HCT116 (cell line): Measurements from ENCODE around the gene ADAM15. TPM values are rescaled to one million over a fixed set of nuclear protein-coding genes. Genes with fewer than 3 reads are reported as not detected.
A peak's percentile ranks its signal among the peaks of the same experiment; 100 is the strongest.

Experiments
- ATAC-seq: fragments of 200-7000 bp; cut with Tn5 transposase; 2 replicates; pipeline ENCODE4 v1.9.1; 2020; ENCODE audit warnings: mild to moderate bottlenecking, moderate library complexity
- BruUV-seq: library from RNA; stranded (reverse); fragments of 400-500 nt; replicated peaks from 2 replicates; lab custom pipeline; 2021; lab: Mats Ljungman, UMichigan
- CTCF ChIA-PET: fragments of 300-600 bp; sonication (Branson Sonifier 250); formaldehyde crosslinking; loops from one replicate; lab custom pipeline; 2021; ENCODE audit warnings: antibody characterized with exemption; lab: Charles Lee
- POLR2A ChIA-PET: fragments of 300-600, 350-600 bp; sonication (Branson Sonifier 250); formaldehyde crosslinking; loops from one replicate; lab custom pipeline; 2021; ENCODE audit warnings: antibody characterized with exemption; lab: Charles Lee
- RAD21 ChIA-PET, 2 experiments: fragments of 300-600 bp; sonication (Branson Sonifier 250); formaldehyde crosslinking; loops; one replicate each; lab custom pipeline; 2023; ENCODE audit warnings: low total read pairs in 2 of 2; ENCODE audit not compliant: uncharacterized antibody in 2 of 2, unreplicated experiment in 2 of 2, low non-redundant PET in 1 of 2; lab: Charles Lee
- DNase-seq: peaks from one replicate; pipeline ENCODE4 v3.0.0-alpha.2; 2010; ENCODE audit warnings: low read depth, low spot score
- H2AFZ ChIP-seq: fragments of 200-600 bp; shearing (Covaris generic), sonication (generic); 2 replicates; pipeline ENCODE4 v1.6.1; 2017; ENCODE audit warnings: low read depth, mixed run types, mixed read lengths, antibody characterized with exemption, low read length; ENCODE audit not compliant: poor library complexity, severe bottlenecking
- H3K27ac ChIP-seq: 2 replicates; pipeline ENCODE4 v1.5.1; 2012; ENCODE audit warnings: low read depth, low read length
- H3K27me3 ChIP-seq: fragments of 200-600 bp; sonication (generic); 2 replicates; pipeline ENCODE4 v1.6.1; 2016; ENCODE audit warnings: mixed run types, low read length, mixed read lengths; ENCODE audit not compliant: insufficient read depth
- H3K36me3 ChIP-seq, 2 experiments: fragments of 200-500 bp in 1 of 2; fragments of 200-600 bp in 1 of 2; sonication (Bioruptor generic) in 1 of 2; sonication (generic) in 1 of 2; 2 replicates each; pipeline versions ENCODE4 v1.5.1 to v1.6.1; 2014 to 2016; ENCODE audit warnings: low read length in 2 of 2, inconsistent platforms in 1 of 2, mixed read lengths in 1 of 2, mixed run types in 1 of 2; ENCODE audit not compliant: insufficient read depth in 2 of 2, control insufficient read depth in 1 of 2
- H3K4me1 ChIP-seq, 2 experiments: fragments of 200-600 bp in 1 of 2; sonication (generic) in 1 of 2; 2 replicates each; pipeline versions ENCODE4 v1.5.1 to v1.6.1; 2012 to 2017; ENCODE audit warnings: low read length in 2 of 2, inconsistent platforms in 1 of 2, mild to moderate bottlenecking in 1 of 2, mixed read lengths in 1 of 2, mixed run types in 1 of 2, moderate library complexity in 1 of 2; ENCODE audit not compliant: insufficient read depth in 2 of 2, control insufficient read depth in 1 of 2
- H3K4me2 ChIP-seq: fragments of 200-600 bp; sonication (generic); 2 replicates; pipeline ENCODE4 v1.6.1; 2017; ENCODE audit warnings: mixed run types, low read length, mixed read lengths
- H3K4me3 ChIP-seq, 2 experiments: fragments of 200-600 bp in 1 of 2; sonication (generic) in 1 of 2; replicated peaks in 1 of 2; 2 replicates each; pipeline ENCODE4 v1.5.1; 2011 to 2016; ENCODE audit warnings: low read length in 2 of 2, control low read depth in 1 of 2, low read depth in 1 of 2, mild to moderate bottlenecking in 1 of 2, mixed read lengths in 1 of 2, mixed run types in 1 of 2
- H3K79me2 ChIP-seq: fragments of 200-600 bp; sonication (generic); 2 replicates; pipeline ENCODE4 v1.6.1; 2017; ENCODE audit warnings: mild to moderate bottlenecking, mixed run types, low read length, moderate library complexity, mixed read lengths; ENCODE audit not compliant: insufficient read depth
- H3K9ac ChIP-seq: fragments of 200-600 bp; sonication (generic); 2 replicates; pipeline ENCODE4 v1.6.1; 2016; ENCODE audit warnings: low read length, mixed read lengths
- H3K9me2 ChIP-seq: fragments of 200-600 bp; sonication (generic), shearing (Covaris generic); 2 replicates; pipeline ENCODE4 v1.6.1; 2017; ENCODE audit warnings: mixed run types, mild to moderate bottlenecking, moderate library complexity; ENCODE audit not compliant: insufficient read depth
- H3K9me3 ChIP-seq, 2 experiments: fragments of 200-500 bp in 1 of 2; fragments of 200-600 bp in 1 of 2; sonication (Bioruptor generic) in 1 of 2; sonication (generic) in 1 of 2; 2 replicates each; pipeline ENCODE4 v1.6.1; 2014 to 2017; ENCODE audit warnings: low read length in 2 of 2, mixed read lengths in 2 of 2, inconsistent platforms in 1 of 2, low read depth in 1 of 2, mild to moderate bottlenecking in 1 of 2, mixed run types in 1 of 2, moderate library complexity in 1 of 2; ENCODE audit not compliant: control insufficient read depth in 1 of 2, insufficient read depth in 1 of 2
- H4K20me1 ChIP-seq: fragments of 200-600 bp; sonication (generic), shearing (Covaris generic); 2 replicates; pipeline ENCODE4 v1.6.1; 2017; ENCODE audit warnings: mixed run types, mild to moderate bottlenecking, moderate library complexity; ENCODE audit not compliant: insufficient read depth
- CBX3 ChIP-seq: IDR thresholded peaks from 2 replicates; pipeline ENCODE4 v1.6.1; 2012; ENCODE audit warnings: low read depth
- CEBPB ChIP-seq: IDR thresholded peaks from 2 replicates; pipeline ENCODE4 v1.6.1; 2012; ENCODE audit warnings: low read depth
- ELF1 ChIP-seq: IDR thresholded peaks from 2 replicates; pipeline ENCODE4 v1.6.1; 2012; ENCODE audit warnings: low read depth, borderline replicate concordance
- EZH2phosphoT487 ChIP-seq: fragments of 200-600 bp; IDR thresholded peaks from 2 replicates; pipeline ENCODE4 v1.6.1; 2018; ENCODE audit warnings: antibody characterized with exemption, borderline replicate concordance
- JUND ChIP-seq: IDR thresholded peaks from 2 replicates; pipeline ENCODE4 v1.6.1; 2012
- POLR2A ChIP-seq: IDR thresholded peaks from 2 replicates; pipeline ENCODE4 v1.7.0; 2011; ENCODE audit warnings: borderline replicate concordance; ENCODE audit not compliant: insufficient read depth, insufficient read length; ENCODE audit errors: extremely low read depth
- SP1 ChIP-seq: IDR thresholded peaks from 2 replicates; pipeline ENCODE4 v1.6.1; 2012; ENCODE audit warnings: low read depth
- SRF ChIP-seq: IDR thresholded peaks from 2 replicates; pipeline ENCODE4 v1.6.1; 2012; ENCODE audit warnings: low read depth
- TCF7L2 ChIP-seq: IDR thresholded peaks from 2 replicates; pipeline ENCODE4 v1.7.0; 2011; ENCODE audit warnings: borderline replicate concordance, inconsistent platforms; ENCODE audit not compliant: insufficient read depth, insufficient read length; ENCODE audit errors: extremely low read depth
- YY1 ChIP-seq: IDR thresholded peaks from 2 replicates; pipeline ENCODE4 v1.6.1; 2011; ENCODE audit warnings: low read length, low read depth, moderate library complexity, mild to moderate bottlenecking; ENCODE audit not compliant: insufficient replicate concordance; ENCODE audit errors: extremely low read depth
- ZFX ChIP-seq: fragments of 450-650 bp; IDR thresholded peaks from 2 replicates; pipeline ENCODE4 v1.6.1; 2017
- ZNF274 ChIP-seq: fragments of 200-500 bp; sonication (Bioruptor generic); IDR thresholded peaks from 2 replicates; pipeline ENCODE4 v1.6.1; 2014; ENCODE audit warnings: mild to moderate bottlenecking, low read depth, low read length, inconsistent platforms
- intact Hi-C: fragments of 100-400 bp; cut with micrococcal nuclease; formaldehyde crosslinking; loops from 2 replicates; pipeline ENCODE4 v1.10.0; 2022
- total RNA-seq: library from RNA; stranded (reverse); gene quantifications from one replicate; pipeline ENCODE4 v1.2.1, GENCODE V29; 2021; ENCODE audit not compliant: unreplicated experiment
- TF ChIP-seq, protein P1 (sequence below): IDR thresholded peaks from 2 replicates; pipeline ENCODE4 v1.6.1; 2012; ENCODE audit warnings: low read depth
- TF ChIP-seq, protein P2 (sequence below), 3 experiments: fragments of 200-600 bp in 1 of 3; sonication (generic) in 1 of 3; IDR thresholded peaks in 2 of 3; conservative IDR thresholded peaks in 1 of 3; 2 replicates each; pipeline ENCODE4 v1.5.1; 2012 to 2017; ENCODE audit warnings: low read depth in 2 of 3, low read length in 2 of 3, antibody characterized with exemption in 1 of 3, borderline replicate concordance in 1 of 3, control low read depth in 1 of 3, mild to moderate bottlenecking in 1 of 3, mixed read lengths in 1 of 3, mixed run types in 1 of 3, moderate library complexity in 1 of 3; ENCODE audit not compliant: insufficient read depth in 1 of 3
- TF ChIP-seq, protein P3 (sequence below): IDR thresholded peaks from 2 replicates; pipeline ENCODE4 v1.6.1; 2012

The ADAM15 gene
- total RNA-seq, 1 experiment from 2014 or later, result 149 TPM

DNA sequence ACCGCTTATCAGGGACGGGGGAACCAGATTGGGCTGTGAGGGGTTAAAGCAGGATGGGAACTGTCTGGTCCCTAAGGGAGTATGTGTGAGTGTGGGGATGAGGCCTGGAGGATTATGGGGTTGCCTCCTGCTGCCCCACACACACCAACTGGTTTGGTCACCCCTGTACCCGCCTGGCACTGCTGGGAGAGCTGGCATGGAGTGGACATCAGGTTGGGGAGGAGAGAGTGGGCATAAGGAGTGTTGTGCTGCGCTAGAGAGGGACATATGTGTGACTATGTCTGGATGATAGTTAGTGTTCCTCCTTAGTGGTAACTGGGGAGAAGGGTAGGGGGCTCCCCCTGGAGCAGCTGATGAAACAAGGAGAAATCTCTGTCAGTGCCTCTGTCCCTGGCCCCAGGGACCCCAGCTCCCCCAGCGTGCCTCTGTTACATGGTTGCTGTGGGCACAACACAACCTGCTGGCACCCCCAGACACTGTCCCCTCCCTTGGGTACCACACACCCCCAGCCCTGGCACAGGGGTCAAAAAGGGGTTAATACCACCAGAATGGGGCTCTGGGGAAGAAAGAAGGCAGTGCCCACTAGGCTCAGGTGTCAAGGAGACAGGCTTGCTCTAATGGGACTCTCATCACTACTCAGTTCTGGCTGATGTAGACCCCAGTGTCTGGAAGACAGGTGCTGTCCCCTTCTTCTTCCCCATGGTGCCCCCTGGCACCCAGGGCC, 46.6 kb upstream of the ADAM15 start:
- ChIA-PET POLR2A (interaction anchor here (1.0 to 1.5 kb wide), 2 partner anchors 13 to 32 kb away, joined by 3 to 6 read pairs; no protein-coding TSS in a partner anchor), RAD21 (no interaction called here), CTCF (interaction anchor here (1.2 to 2.3 kb wide), 2 partner anchors 12 to 47 kb away, joined by 3 to 7 read pairs; partner anchors contain the start of gene ADAM15)
- peak overlapping the region; percentile 93 for H3K9ac ChIP-seq
- no peaks in the 10 kb centered on the region for H3K27me3 ChIP-seq
- H3K4me3 ChIP-seq, result peak overlapping the region; percentile 97 to 98
- peaks cover 65% of the 10 kb centered on the region for H3K79me2 ChIP-seq
- no peaks in the 10 kb centered on the region for H4K20me1 ChIP-seq
- no peaks in the 10 kb centered on the region for H3K9me2 ChIP-seq
- peaks cover 11 to 66% of the 10 kb centered on the region in 2 experiments for H3K4me1 ChIP-seq
- peak overlapping the region; percentile 80 for H3K4me2 ChIP-seq
- BruUV-seq, result TSS peak; percentile 37
- peaks cover 0 to 2% of the 10 kb centered on the region in 2 experiments; a peak in 2 of 4 replicates for H3K36me3 ChIP-seq
- intact Hi-C loops, result loop anchor here (5.0 kb wide), 1 partner anchor 48 kb away; the partner anchor contains the start of gene ADAM15
- DNase-seq, result no peak
- H3K27ac ChIP-seq, result peak overlapping the region; percentile 97
- H2AFZ ChIP-seq, result no peak overlapping the region
- H3K9me3 ChIP-seq, result no peaks in the 10 kb centered on the region
- no peak for ATAC-seq
- TF ChIP-seq, protein P1, sequence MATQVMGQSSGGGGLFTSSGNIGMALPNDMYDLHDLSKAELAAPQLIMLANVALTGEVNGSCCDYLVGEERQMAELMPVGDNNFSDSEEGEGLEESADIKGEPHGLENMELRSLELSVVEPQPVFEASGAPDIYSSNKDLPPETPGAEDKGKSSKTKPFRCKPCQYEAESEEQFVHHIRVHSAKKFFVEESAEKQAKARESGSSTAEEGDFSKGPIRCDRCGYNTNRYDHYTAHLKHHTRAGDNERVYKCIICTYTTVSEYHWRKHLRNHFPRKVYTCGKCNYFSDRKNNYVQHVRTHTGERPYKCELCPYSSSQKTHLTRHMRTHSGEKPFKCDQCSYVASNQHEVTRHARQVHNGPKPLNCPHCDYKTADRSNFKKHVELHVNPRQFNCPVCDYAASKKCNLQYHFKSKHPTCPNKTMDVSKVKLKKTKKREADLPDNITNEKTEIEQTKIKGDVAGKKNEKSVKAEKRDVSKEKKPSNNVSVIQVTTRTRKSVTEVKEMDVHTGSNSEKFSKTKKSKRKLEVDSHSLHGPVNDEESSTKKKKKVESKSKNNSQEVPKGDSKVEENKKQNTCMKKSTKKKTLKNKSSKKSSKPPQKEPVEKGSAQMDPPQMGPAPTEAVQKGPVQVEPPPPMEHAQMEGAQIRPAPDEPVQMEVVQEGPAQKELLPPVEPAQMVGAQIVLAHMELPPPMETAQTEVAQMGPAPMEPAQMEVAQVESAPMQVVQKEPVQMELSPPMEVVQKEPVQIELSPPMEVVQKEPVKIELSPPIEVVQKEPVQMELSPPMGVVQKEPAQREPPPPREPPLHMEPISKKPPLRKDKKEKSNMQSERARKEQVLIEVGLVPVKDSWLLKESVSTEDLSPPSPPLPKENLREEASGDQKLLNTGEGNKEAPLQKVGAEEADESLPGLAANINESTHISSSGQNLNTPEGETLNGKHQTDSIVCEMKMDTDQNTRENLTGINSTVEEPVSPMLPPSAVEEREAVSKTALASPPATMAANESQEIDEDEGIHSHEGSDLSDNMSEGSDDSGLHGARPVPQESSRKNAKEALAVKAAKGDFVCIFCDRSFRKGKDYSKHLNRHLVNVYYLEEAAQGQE, result no peak
- TF ChIP-seq, protein P2, sequence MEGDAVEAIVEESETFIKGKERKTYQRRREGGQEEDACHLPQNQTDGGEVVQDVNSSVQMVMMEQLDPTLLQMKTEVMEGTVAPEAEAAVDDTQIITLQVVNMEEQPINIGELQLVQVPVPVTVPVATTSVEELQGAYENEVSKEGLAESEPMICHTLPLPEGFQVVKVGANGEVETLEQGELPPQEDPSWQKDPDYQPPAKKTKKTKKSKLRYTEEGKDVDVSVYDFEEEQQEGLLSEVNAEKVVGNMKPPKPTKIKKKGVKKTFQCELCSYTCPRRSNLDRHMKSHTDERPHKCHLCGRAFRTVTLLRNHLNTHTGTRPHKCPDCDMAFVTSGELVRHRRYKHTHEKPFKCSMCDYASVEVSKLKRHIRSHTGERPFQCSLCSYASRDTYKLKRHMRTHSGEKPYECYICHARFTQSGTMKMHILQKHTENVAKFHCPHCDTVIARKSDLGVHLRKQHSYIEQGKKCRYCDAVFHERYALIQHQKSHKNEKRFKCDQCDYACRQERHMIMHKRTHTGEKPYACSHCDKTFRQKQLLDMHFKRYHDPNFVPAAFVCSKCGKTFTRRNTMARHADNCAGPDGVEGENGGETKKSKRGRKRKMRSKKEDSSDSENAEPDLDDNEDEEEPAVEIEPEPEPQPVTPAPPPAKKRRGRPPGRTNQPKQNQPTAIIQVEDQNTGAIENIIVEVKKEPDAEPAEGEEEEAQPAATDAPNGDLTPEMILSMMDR (IDR thresholded peaks at IDR 0.05 in 2 of 3, conservative IDR thresholded peaks at IDR 0.05 in 1 of 3; ENCODE audit: borderline replicate concordance in 1 of 3, insufficient read depth in 1 of 3, low read depth in 2 of 3, low read length in 2 of 3), result no peak
- no peak for TF ChIP-seq SRF
- TF ChIP-seq, protein P3, sequence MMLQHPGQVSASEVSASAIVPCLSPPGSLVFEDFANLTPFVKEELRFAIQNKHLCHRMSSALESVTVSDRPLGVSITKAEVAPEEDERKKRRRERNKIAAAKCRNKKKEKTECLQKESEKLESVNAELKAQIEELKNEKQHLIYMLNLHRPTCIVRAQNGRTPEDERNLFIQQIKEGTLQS, result no peak
- no peak for TF ChIP-seq CEBPB
- no peak for TF ChIP-seq TCF7L2
- no peak for TF ChIP-seq EZH2phosphoT487
- TF ChIP-seq ZNF274, result no peak
- TF ChIP-seq ELF1, result no peak
- TF ChIP-seq POLR2A, result no peak
- TF ChIP-seq ZFX, result no peak
- no peak for TF ChIP-seq CBX3
- TF ChIP-seq SP1, result no peak
- no peak for TF ChIP-seq YY1
- TF ChIP-seq JUND, result no peak
